Measurements from ENCODE around the gene NCAPG. TPM values are rescaled to one million over a fixed set of nuclear protein-coding genes. Genes with fewer than 3 reads are reported as not detected.
"Not testable (repeated sequence)": the region's sequence is repeated elsewhere in the genome, so short reads cannot be mapped to it uniquely, and the experiment has no call there.

Gene NCAPG
- total RNA-seq, 2 donors from 2014 or later: 79.1 to 87.5 TPM

DNA sequence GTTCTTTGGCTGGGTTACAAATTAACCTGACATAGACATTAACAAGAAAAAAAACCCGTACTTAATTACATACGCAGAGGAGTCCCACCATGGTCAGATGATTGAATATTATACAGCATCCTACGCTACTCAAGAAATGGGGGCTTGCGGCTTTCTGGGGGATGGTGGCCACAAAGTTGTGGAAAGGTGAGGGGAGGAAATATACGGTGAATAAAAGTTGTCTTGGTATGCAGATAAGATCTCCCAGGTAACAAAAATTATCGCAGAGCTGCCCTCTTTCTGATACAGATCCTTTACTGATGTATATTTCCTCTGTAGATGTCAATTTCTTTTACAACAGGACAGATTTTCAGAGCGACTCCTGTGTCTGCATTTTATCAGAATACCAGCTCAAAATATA lies 1.1 kb upstream of the NCAPG start:
- DNase-seq (peak in 1 of 2 donors; percentile 7), ATAC-seq (replicated peaks in 1 of 2) (no peak)
- peaks cover 11 to 40% of the 10 kb centered on the region in 2 donors for H3K36me3 Mint-ChIP-seq (ENCODE audit: insufficient read depth in 2 of 2)
- no peaks in the 10 kb centered on the region for H3K27me3 Mint-ChIP-seq (ENCODE audit: low read depth)
- peak overlapping the region; percentile 91 for H3K27ac Mint-ChIP-seq
- H3K9me3 Mint-ChIP-seq: no peaks in the 10 kb centered on the region
- peaks cover 59% of the 10 kb centered on the region for H3K4me1 Mint-ChIP-seq (ENCODE audit: low read depth)
- H3K4me3 Mint-ChIP-seq: peak overlapping the region; percentile 84 to 98

DNA sequence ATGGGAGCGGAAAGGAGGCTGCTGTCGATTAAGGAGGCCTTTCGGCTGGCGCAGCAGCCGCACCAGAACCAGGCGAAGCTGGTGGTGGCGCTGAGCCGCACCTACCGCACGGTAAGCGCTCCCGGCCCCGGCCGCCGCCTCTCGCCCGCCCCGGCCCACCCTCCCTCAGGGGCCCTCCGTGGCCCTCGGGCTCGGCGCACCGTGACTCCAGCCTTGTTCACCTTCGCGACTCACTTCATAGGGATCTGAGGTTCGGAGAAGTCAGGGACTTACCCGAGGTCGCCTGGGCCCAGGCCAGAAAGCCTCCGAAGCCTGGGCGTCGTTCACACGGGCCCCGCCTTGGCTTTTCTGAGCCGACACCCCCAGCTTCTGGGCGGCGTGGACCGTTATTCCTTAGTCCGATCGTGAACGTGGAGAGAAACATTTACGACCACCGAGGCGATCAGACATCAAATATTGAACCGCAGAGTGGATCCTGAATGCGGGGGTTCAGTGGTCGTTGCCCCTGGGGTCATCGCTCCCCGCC lies 362 bp downstream of the NCAPG start:
- H3K36me3 Mint-ChIP-seq (ENCODE audit: insufficient read depth in 2 of 2): peaks cover 9 to 50% of the 10 kb centered on the region in 2 donors
- H3K4me1 Mint-ChIP-seq (ENCODE audit: low read depth): peaks cover 50% of the 10 kb centered on the region
- DNase-seq (peak in 1 of 2 donors; percentile 35), ATAC-seq (replicated peaks in 1 of 2) (peak; percentile 40 to 44)
- H3K9me3 Mint-ChIP-seq: no peaks in the 10 kb centered on the region
- no peaks in the 10 kb centered on the region for H3K27me3 Mint-ChIP-seq (ENCODE audit: low read depth)
- H3K27ac Mint-ChIP-seq: peak overlapping the region; percentile 95
- peak overlapping the region; percentile 84 to 98 for H3K4me3 Mint-ChIP-seq

DNA sequence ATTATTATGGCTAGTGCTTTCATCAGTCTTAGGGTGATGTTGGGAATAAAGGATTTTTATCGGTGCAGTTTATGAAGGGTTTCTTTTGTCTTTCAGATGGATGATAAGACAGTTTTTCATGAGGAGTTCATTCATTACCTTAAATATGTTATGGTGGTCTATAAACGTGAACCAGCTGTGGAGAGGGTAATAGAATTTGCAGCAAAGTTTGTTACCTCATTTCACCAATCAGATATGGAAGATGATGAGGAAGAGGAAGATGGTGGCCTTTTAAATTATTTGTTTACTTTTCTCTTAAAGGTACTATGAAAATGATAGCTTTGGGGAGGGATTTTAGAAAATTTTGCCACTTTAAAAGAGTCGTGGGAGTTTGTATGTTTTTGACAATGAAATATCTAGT lies 1.3 kb downstream of the NCAPG start:
- H3K36me3 Mint-ChIP-seq (ENCODE audit: insufficient read depth in 2 of 2): peaks cover 12 to 52% of the 10 kb centered on the region in 2 donors
- no peaks in the 10 kb centered on the region for H3K9me3 Mint-ChIP-seq
- ATAC-seq (replicated peaks in 1 of 2): no peak
- H3K4me3 Mint-ChIP-seq: peak overlapping the region; percentile 84 to 98
- no peaks in the 10 kb centered on the region for H3K27me3 Mint-ChIP-seq (ENCODE audit: low read depth)
- peaks cover 41% of the 10 kb centered on the region for H3K4me1 Mint-ChIP-seq (ENCODE audit: low read depth)
- no peak for DNase-seq
- H3K27ac Mint-ChIP-seq: peak overlapping the region; percentile 95

DNA sequence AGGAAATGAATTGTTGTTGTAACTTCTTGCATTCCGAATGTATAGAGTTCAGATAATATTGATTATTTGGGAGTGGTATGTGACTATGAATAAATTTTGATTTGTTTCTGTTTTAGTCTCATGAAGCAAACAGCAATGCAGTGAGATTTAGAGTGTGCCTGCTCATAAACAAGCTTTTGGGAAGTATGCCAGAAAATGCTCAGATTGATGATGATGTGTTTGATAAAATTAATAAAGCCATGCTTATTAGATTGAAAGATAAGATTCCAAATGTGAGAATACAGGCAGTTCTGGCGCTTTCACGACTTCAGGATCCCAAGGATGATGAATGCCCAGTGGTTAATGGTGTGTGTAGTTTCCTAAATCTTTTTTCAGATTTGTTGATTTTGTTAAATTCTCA lies 2.0 kb downstream of the NCAPG start:
- no peaks in the 10 kb centered on the region for H3K9me3 Mint-ChIP-seq
- no peak for ATAC-seq (replicated peaks in 1 of 2)
- H3K27ac Mint-ChIP-seq: peak overlapping the region; percentile 95
- peaks cover 34% of the 10 kb centered on the region for H3K4me1 Mint-ChIP-seq (ENCODE audit: low read depth)
- DNase-seq: no peak
- no peaks in the 10 kb centered on the region for H3K27me3 Mint-ChIP-seq (ENCODE audit: low read depth)
- peaks cover 12 to 56% of the 10 kb centered on the region in 2 donors for H3K36me3 Mint-ChIP-seq (ENCODE audit: insufficient read depth in 2 of 2)
- peak overlapping the region; percentile 84 to 98 for H3K4me3 Mint-ChIP-seq

DNA sequence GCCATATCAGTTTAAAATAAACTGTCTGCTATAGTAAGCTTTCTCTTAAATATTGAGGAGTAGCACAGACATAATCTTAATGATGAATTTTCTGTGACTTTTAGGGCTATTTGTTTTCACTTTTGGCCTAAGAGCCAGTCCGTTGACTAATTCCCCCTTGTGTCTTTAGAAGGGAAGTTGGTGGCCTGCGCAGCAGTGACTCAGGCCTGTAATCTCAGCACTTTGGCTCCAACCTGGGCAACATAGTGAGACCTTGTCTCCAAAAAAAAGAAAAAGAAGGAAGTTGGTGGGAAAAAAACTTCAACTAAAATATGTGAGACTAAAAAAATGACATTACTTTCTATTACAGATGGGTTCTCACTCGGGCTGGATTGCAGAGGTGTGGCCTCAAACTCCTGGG lies 3.4 kb downstream of the NCAPG start:
- no peak for DNase-seq
- no peaks in the 10 kb centered on the region for H3K27me3 Mint-ChIP-seq (ENCODE audit: low read depth)
- ATAC-seq (replicated peaks in 1 of 2): no peak
- H3K27ac Mint-ChIP-seq: no peak overlapping the region
- H3K36me3 Mint-ChIP-seq (ENCODE audit: insufficient read depth in 2 of 2): peaks cover 14 to 54% of the 10 kb centered on the region in 2 donors
- H3K4me1 Mint-ChIP-seq (ENCODE audit: low read depth): peaks cover 20% of the 10 kb centered on the region
- no peaks in the 10 kb centered on the region for H3K9me3 Mint-ChIP-seq
- H3K4me3 Mint-ChIP-seq: no peak overlapping the region

DNA sequence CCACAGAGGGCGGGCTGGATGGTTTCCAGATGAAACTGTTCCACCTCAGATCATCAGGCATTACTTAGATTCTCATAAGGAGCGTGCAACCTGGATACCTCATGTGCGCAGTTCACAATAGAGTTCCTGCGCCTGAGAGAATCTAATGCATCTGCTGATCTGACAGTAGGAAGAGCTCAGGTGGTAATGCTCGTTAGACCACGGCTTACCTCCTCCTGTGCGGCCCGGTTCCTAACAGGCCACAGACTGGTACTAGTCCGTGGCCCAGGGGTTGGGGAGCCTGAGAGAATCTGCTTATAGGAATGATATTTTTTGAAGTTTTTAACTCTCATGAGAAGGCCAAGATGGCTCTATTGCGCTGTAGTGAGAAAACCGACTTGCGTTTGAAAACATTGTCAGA lies 5.4 kb downstream of the NCAPG start:
- H3K4me3 Mint-ChIP-seq: no peak overlapping the region
- peaks cover 20% of the 10 kb centered on the region for H3K4me1 Mint-ChIP-seq (ENCODE audit: low read depth)
- H3K36me3 Mint-ChIP-seq (ENCODE audit: insufficient read depth in 2 of 2): peaks cover 11 to 61% of the 10 kb centered on the region in 2 donors
- H3K27me3 Mint-ChIP-seq (ENCODE audit: low read depth): no peaks in the 10 kb centered on the region
- no peaks in the 10 kb centered on the region for H3K9me3 Mint-ChIP-seq
- H3K27ac Mint-ChIP-seq: no peak overlapping the region
- ATAC-seq (replicated peaks in 1 of 2) (no peak), DNase-seq (no peak)

DNA sequence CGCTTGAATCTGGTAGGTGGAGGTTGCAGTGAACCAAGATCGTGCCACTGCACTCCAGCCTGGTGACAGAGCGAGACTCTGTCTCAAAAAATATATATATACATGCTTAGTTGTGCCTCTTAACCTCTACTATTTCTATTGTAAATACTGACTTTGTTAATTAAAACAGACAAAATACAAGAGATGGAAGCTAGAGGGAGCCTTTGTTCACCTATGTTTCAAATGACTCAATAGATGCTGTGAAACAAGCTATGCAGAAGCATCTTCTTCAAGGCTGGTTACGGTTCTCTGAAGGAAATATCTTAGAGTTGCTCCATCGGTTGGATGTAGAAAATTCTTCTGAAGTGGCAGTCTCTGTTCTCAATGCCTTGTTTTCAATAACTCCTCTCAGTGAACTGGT lies 6.2 kb downstream of the NCAPG start:
- Mint-ChIP-seq H3K27ac (no peak overlapping the region), H3K27me3 (ENCODE audit: low read depth) (no peaks in the 10 kb centered on the region), H3K4me3 (no peak overlapping the region), H3K4me1 (ENCODE audit: low read depth) (peaks cover 18% of the 10 kb centered on the region), H3K9me3 (no peaks in the 10 kb centered on the region), H3K36me3 (ENCODE audit: insufficient read depth in 2 of 2) (peaks cover 8 to 56% of the 10 kb centered on the region in 2 donors)
- ATAC-seq (replicated peaks in 1 of 2): peak; percentile 53 to 63
- DNase-seq: no peak

DNA sequence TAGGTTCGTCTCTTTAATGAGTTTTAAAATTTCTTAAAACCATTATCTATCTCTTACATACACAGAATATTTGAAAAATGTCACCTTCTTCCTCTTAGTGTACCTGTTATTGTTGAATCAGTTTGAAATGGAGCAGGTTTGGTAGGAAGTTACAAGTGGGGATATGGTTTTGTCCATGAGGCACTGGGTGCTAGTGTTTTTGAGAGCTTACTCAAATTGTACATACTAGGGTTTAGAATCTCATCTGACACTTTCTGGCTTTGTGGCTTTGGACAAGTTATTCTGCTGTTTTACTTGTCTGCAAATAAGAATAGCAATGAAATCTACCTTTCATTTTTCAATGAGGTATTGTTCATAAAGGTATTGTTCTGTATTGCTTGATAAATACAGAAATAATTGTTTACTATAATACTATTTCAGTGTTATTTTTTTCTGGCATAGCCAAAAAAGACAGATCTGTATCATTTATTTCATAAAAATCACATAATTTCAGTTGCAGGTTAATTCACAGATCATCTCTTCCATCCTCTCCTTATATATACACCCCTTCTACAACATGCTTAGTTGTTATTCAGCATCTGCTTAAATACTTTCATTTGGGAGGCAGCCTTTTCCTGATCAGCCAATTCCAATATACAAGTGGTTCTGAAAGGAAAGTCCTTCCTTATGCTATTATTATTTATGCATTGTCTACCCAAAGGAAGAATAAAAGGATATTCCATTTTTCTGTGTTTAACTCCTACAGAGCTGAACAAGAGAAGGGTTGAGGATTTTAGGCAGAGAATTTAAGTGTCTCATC lies 13.3 kb downstream of the NCAPG start:
- Mint-ChIP-seq H3K4me1 (ENCODE audit: low read depth) (peaks cover 10% of the 10 kb centered on the region), H3K36me3 (ENCODE audit: insufficient read depth in 2 of 2) (peaks cover 12 to 55% of the 10 kb centered on the region in 2 donors), H3K9me3 (no peaks in the 10 kb centered on the region), H3K4me3 (no peak overlapping the region), H3K27ac (no peak overlapping the region), H3K27me3 (ENCODE audit: low read depth) (no peaks in the 10 kb centered on the region)
- ATAC-seq (replicated peaks in 1 of 2) (no peak), DNase-seq (no peak)

DNA sequence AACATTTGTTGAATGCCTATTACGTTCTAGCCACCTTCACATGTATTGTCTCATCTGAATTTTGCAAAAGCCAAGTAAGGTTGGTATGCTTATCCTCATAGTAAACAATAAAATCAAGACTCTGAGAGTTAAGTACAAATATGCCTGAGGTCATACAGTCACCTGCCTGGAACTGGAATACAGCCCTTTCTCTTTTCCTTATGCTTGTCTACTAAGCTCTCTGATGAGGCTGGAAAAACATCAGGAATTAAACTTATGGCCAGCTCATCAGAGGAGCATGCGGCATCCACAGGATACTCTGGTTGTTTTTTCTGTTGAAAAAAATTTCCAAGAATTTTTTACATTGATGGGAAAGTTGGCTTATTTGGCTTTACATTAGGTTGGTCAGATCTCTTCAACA lies 35.5 kb downstream of the NCAPG start:
- Mint-ChIP-seq H3K36me3 (ENCODE audit: insufficient read depth in 2 of 2) (peaks cover 6 to 25% of the 10 kb centered on the region in 2 donors), H3K27ac (no peak overlapping the region), H3K4me3 (no peak overlapping the region), H3K27me3 (ENCODE audit: low read depth) (no peaks in the 10 kb centered on the region), H3K9me3 (no peaks in the 10 kb centered on the region), H3K4me1 (ENCODE audit: low read depth) (no peaks in the 10 kb centered on the region)
- ATAC-seq (replicated peaks in 1 of 2) (no peak), DNase-seq (no peak)

DNA sequence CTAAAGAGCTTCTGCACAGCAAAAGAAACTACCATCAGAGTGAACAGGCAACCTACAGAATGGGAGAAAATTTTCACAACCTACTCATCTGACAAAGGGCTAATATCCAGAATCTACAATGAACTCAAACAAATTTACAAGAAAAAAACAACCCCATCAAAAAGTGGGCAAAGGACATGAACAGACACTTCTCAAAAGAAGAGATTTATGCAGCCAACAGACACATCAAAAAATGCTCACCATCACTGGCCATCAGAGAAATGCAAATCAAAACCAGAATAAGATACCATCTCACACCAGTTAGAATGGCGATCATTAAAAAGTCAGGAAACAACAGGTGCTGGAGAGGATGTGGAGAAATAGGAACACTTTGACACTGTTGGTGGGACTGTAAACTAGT lies 39.5 kb downstream of the NCAPG start:
- H3K36me3 Mint-ChIP-seq (ENCODE audit: insufficient read depth in 2 of 2); ATAC-seq (replicated peaks in 1 of 2); H3K27me3 Mint-ChIP-seq (ENCODE audit: low read depth); H3K9me3 Mint-ChIP-seq; H3K4me1 Mint-ChIP-seq (ENCODE audit: low read depth); H3K4me3 Mint-ChIP-seq; H3K27ac Mint-ChIP-seq; DNase-seq: not testable (repeated sequence)

DNA sequence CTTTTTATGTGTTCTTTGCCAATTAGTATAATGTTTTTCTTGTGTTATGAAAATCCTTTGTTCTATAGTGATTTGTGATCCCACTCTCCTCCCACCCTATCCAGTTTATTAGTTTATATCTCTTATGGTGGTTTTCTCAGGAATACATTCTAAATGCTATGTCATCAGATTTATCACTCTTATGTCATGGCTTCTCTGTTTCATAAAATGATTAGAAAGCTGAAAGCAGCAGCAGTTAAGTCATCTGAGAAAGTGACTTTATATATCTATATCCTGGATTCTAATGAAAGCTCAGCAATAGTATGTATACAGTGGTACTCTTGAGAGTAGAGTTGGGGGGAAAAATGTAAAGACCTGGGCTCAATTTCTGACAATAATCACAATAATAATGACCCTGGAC lies 41.2 kb downstream of the NCAPG start:
- Mint-ChIP-seq H3K4me1 (ENCODE audit: low read depth) (no peaks in the 10 kb centered on the region), H3K4me3 (no peak overlapping the region), H3K27ac (no peak overlapping the region), H3K36me3 (ENCODE audit: insufficient read depth in 2 of 2) (peaks cover 2 to 4% of the 10 kb centered on the region in 2 donors), H3K27me3 (ENCODE audit: low read depth) (no peaks in the 10 kb centered on the region), H3K9me3 (no peaks in the 10 kb centered on the region)
- ATAC-seq (replicated peaks in 1 of 2) (no peak), DNase-seq (no peak)

DNA sequence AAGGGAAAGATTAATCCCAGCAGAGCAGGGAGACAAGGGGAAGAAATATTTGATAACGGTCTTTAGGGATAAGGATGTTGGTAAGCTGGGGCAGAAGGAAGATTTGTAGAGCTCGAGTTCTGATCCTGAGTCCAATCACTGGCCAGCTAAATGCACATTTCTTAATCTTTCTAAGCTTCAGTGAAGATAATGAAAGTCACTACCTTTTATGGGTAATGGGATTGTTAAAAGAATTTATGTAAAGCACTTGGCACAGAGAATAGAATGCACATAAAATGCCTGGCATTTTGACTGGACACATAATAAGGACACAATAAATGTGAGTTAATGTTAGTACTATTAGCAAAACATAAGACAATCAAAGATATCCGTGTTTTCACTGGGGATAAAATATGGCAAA lies 43.3 kb downstream of the NCAPG start:
- DNase-seq: no peak
- Mint-ChIP-seq H3K4me1 (ENCODE audit: low read depth) (no peaks in the 10 kb centered on the region), H3K36me3 (ENCODE audit: insufficient read depth in 2 of 2) (peaks cover 0 to 4% of the 10 kb centered on the region in 2 donors), H3K27me3 (ENCODE audit: low read depth) (no peaks in the 10 kb centered on the region), H3K4me3 (no peak overlapping the region), H3K9me3 (peaks cover 0 to 5% of the 10 kb centered on the region in 2 donors), H3K27ac (no peak overlapping the region)
- no peak for ATAC-seq (replicated peaks in 1 of 2)

DNA sequence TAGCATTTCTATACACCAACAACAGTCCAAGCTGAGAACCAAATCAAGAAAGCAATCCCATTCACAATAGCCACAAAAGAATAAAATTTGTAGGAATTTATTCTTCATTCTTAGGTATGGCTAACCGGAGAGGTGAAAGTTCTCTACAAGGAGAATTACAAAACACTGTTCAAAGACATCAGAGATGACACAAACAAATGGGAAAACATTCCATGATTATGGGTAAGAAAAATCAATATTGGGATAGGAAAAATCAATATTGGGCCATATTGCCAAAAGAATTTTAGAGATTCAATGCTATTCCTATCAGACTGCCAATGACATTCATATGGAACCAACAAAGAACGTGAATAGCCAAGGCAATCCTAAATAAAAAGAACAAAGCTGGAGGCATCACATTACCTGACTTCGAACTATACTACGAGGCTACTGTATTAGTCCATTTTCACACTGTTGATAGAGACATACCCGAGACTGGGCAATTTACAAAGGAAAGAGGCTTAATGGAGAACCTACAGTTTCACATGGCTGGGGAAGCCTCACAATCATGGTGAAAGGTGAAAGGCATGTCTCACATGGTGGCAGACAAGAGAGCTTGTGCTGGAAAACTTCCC lies 49.1 kb downstream of the NCAPG start:
- Mint-ChIP-seq H3K36me3 (ENCODE audit: insufficient read depth in 2 of 2) (peaks cover 9 to 24% of the 10 kb centered on the region in 2 donors), H3K9me3 (peaks cover 14% of the 10 kb centered on the region in 2 donors), H3K4me1 (ENCODE audit: low read depth) (no peaks in the 10 kb centered on the region), H3K27me3 (ENCODE audit: low read depth) (no peaks in the 10 kb centered on the region), H3K4me3 (no peak overlapping the region), H3K27ac (no peak overlapping the region)
- DNase-seq (no peak), ATAC-seq (replicated peaks in 1 of 2) (no peak)

All from activated T-cell treated with anti-CD3 and anti-CD28 coated beads, Interleukin-2, amount 50 U/mL, for 72 hours (primary cell).